ENCODE results near the gene GLRA1.

DNA sequence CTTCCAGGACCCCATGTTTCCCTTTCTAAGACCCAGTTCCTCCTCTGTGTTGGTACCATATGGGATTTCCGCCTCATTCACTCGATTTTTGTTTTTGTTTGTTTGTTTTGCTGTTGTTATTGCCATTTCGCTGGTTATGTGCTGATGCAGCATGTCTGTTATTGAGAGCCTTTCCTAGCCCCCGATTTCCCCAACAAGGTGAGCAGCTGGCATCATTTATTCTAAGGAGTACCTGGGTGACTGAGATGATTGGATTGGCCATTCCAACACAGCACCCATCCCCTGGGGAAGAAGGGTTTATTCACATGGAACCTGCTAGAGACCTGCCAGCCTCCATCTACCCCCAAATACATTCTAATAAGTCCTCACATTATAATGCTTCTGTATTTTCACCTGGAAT, 2.7 kb downstream of the GLRA1 start:
- no peak for TF ChIP-seq POLR2A (IDR thresholded peaks at IDR 0.05; ENCODE audit: low read depth, low read length)
- no peak for TF ChIP-seq POLR2AphosphoS5 (IDR thresholded peaks at IDR 0.05; ENCODE audit: low read depth, low read length)
